HG03280 (cell line): ENCODE results near the gene EYA2.
"Not testable (repeated sequence)": the region's sequence is repeated elsewhere in the genome, so short reads cannot be mapped to it uniquely, and the experiment has no call there.

ENCODE experiments used
- ATAC-seq: cut with Tn5 transposase; IDR thresholded peaks from one replicate; pipeline ENCODE4 v1.9.1; 2021; ENCODE audit warnings: mild to moderate bottlenecking, moderate library complexity; ENCODE audit not compliant: unreplicated experiment

Gene EYA2

GRCh38 chr20:47164140-47164539 is 269.5 kb downstream of the EYA2 start:
- no peak for ATAC-seq

GRCh38 chr20:47165376-47165865 is 270.8 kb downstream of the EYA2 start:
- ATAC-seq = no peak

- ATAC-seq = no peak
These were observed 273.2 kb downstream of the EYA2 start for GRCh38 chr20:47167846-47168245.

GRCh38 chr20:47172579-47172978 is 277.9 kb downstream of the EYA2 start:
- ATAC-seq = no peak

GRCh38 chr20:47173596-47174216 is 279.1 kb downstream of the EYA2 start:
- no peak for ATAC-seq

- ATAC-seq = no peak
These were observed 280.0 kb downstream of the EYA2 start for GRCh38 chr20:47174456-47175243.

- ATAC-seq = no peak
These were observed 280.9 kb downstream of the EYA2 start for GRCh38 chr20:47175493-47175892.

- ATAC-seq = not testable (repeated sequence)
These were observed 281.6 kb downstream of the EYA2 start for GRCh38 chr20:47176217-47176616.

- ATAC-seq = no peak
These were observed 283.6 kb downstream of the EYA2 start for GRCh38 chr20:47178277-47178676.

GRCh38 chr20:47178851-47179250 is 284.2 kb downstream of the EYA2 start:
- ATAC-seq = no peak

GRCh38 chr20:47179267-47179666 is 284.6 kb downstream of the EYA2 start:
- ATAC-seq = no peak

GRCh38 chr20:47181056-47181862 is 286.6 kb downstream of the EYA2 start:
- ATAC-seq = no peak

GRCh38 chr20:47183367-47183766 is 288.7 kb downstream of the EYA2 start:
- no peak for ATAC-seq

GRCh38 chr20:47187450-47188195 is 293.0 kb downstream of the EYA2 start:
- ATAC-seq = no peak

GRCh38 chr20:47188540-47188939 is 293.9 kb downstream of the EYA2 start:
- ATAC-seq = no peak

GRCh38 chr20:47189060-47189459 is 294.4 kb downstream of the EYA2 start:
- no peak for ATAC-seq

GRCh38 chr20:47191074-47191673 is 296.5 kb downstream of the EYA2 start:
- ATAC-seq = no peak

- ATAC-seq = no peak
These were observed 297.3 kb downstream of the EYA2 start for GRCh38 chr20:47191956-47192355.

- ATAC-seq = no peak
These were observed 300.9 kb downstream of the EYA2 start for GRCh38 chr20:47195573-47195972.
